Measurements from ENCODE around the gene SLC4A3. TPM values are rescaled to one million over a fixed set of nuclear protein-coding genes. Genes with fewer than 3 reads are reported as not detected.

Gene SLC4A3
- total RNA-seq, 1 experiment from 2014 or later, result 13.5 TPM

- Histone ChIP-seq H3K9me3 (ENCODE audit: control insufficient read depth, insufficient read depth, low read depth, low read length) (no peaks in the 10 kb centered on the region), H3K4me1 (ENCODE audit: control insufficient read depth, insufficient read depth, low read length) (no peaks in the 10 kb centered on the region), H3K36me3 (ENCODE audit: control insufficient read depth, insufficient read depth, low read length) (no peaks in the 10 kb centered on the region), H3K27me3 (ENCODE audit: control insufficient read depth, insufficient read depth, low read length) (no peaks in the 10 kb centered on the region), H3K4me3 (ENCODE audit: low read depth in 2 of 2, low read length in 2 of 2) (no peak overlapping the region), H3K27ac (ENCODE audit: low read length) (no peak overlapping the region)
- intact Hi-C loops (cut with micrococcal nuclease; ENCODE audit: unreplicated experiment), result no loop called here
- in situ Hi-C loops (cut with HindIII; ENCODE audit: low pct_unique_long_range_greater_than_20kb, low sequenced_read_pairs), result no loop called here
- ChIA-PET CTCF (no interaction called here), POLR2A (no interaction called here)
- DNase-seq (ENCODE audit: low read depth, low spot score), result no peak
- no TSS peak for BruUV-seq (replicated peaks)
- TF ChIP-seq, protein P1, sequence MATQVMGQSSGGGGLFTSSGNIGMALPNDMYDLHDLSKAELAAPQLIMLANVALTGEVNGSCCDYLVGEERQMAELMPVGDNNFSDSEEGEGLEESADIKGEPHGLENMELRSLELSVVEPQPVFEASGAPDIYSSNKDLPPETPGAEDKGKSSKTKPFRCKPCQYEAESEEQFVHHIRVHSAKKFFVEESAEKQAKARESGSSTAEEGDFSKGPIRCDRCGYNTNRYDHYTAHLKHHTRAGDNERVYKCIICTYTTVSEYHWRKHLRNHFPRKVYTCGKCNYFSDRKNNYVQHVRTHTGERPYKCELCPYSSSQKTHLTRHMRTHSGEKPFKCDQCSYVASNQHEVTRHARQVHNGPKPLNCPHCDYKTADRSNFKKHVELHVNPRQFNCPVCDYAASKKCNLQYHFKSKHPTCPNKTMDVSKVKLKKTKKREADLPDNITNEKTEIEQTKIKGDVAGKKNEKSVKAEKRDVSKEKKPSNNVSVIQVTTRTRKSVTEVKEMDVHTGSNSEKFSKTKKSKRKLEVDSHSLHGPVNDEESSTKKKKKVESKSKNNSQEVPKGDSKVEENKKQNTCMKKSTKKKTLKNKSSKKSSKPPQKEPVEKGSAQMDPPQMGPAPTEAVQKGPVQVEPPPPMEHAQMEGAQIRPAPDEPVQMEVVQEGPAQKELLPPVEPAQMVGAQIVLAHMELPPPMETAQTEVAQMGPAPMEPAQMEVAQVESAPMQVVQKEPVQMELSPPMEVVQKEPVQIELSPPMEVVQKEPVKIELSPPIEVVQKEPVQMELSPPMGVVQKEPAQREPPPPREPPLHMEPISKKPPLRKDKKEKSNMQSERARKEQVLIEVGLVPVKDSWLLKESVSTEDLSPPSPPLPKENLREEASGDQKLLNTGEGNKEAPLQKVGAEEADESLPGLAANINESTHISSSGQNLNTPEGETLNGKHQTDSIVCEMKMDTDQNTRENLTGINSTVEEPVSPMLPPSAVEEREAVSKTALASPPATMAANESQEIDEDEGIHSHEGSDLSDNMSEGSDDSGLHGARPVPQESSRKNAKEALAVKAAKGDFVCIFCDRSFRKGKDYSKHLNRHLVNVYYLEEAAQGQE (IDR thresholded peaks at IDR 0.05; ENCODE audit: insufficient read depth in 1 of 2, low read depth in 2 of 2, low read length in 1 of 2), result no peak
- TF ChIP-seq POLR2AphosphoS5 (IDR thresholded peaks at IDR 0.05; ENCODE audit: low read depth, low read length), result no peak
- TF ChIP-seq, protein P2, sequence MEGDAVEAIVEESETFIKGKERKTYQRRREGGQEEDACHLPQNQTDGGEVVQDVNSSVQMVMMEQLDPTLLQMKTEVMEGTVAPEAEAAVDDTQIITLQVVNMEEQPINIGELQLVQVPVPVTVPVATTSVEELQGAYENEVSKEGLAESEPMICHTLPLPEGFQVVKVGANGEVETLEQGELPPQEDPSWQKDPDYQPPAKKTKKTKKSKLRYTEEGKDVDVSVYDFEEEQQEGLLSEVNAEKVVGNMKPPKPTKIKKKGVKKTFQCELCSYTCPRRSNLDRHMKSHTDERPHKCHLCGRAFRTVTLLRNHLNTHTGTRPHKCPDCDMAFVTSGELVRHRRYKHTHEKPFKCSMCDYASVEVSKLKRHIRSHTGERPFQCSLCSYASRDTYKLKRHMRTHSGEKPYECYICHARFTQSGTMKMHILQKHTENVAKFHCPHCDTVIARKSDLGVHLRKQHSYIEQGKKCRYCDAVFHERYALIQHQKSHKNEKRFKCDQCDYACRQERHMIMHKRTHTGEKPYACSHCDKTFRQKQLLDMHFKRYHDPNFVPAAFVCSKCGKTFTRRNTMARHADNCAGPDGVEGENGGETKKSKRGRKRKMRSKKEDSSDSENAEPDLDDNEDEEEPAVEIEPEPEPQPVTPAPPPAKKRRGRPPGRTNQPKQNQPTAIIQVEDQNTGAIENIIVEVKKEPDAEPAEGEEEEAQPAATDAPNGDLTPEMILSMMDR (IDR thresholded peaks at IDR 0.05), result no peak
- no peak for TF ChIP-seq SIN3A (IDR thresholded peaks at IDR 0.05; ENCODE audit: borderline replicate concordance, insufficient read depth, low read depth, low read length)
- no peak for ATAC-seq
Measured at GRCh38 chr2:219633276-219634065, 6.0 kb downstream of the SLC4A3 start.

GRCh38 chr2:219634171-219634940, 6.9 kb downstream of the SLC4A3 start:
- CTCF ChIA-PET, result no interaction called here
- ATAC-seq (no peak), DNase-seq (ENCODE audit: low read depth, low spot score) (no peak)
- Histone ChIP-seq H3K27me3 (ENCODE audit: control insufficient read depth, insufficient read depth, low read length) (no peaks in the 10 kb centered on the region), H3K27ac (ENCODE audit: low read length) (no peak overlapping the region), H3K4me1 (ENCODE audit: control insufficient read depth, insufficient read depth, low read length) (no peaks in the 10 kb centered on the region), H3K9me3 (ENCODE audit: control insufficient read depth, insufficient read depth, low read depth, low read length) (no peaks in the 10 kb centered on the region), H3K36me3 (ENCODE audit: control insufficient read depth, insufficient read depth, low read length) (no peaks in the 10 kb centered on the region), H3K4me3 (ENCODE audit: low read depth in 2 of 2, low read length in 2 of 2) (no peak overlapping the region)
- POLR2A ChIA-PET, result no interaction called here
- in situ Hi-C loops (cut with HindIII; ENCODE audit: low pct_unique_long_range_greater_than_20kb, low sequenced_read_pairs), result no loop called here
- intact Hi-C loops (cut with micrococcal nuclease; ENCODE audit: unreplicated experiment), result no loop called here
- TF ChIP-seq POLR2AphosphoS5 (IDR thresholded peaks at IDR 0.05; ENCODE audit: low read depth, low read length) (no peak), SIN3A (IDR thresholded peaks at IDR 0.05; ENCODE audit: borderline replicate concordance, insufficient read depth, low read depth, low read length) (no peak), TCF7L2 (IDR thresholded peaks at IDR 0.05; ENCODE audit: low read depth, low read length) (no peak)
- TF ChIP-seq, protein P2 (IDR thresholded peaks at IDR 0.05), result no peak
- TF ChIP-seq, protein P1 (IDR thresholded peaks at IDR 0.05; ENCODE audit: insufficient read depth in 1 of 2, low read depth in 2 of 2, low read length in 1 of 2), result no peak
- BruUV-seq (replicated peaks), result no TSS peak
